GM06990 (cell line): ENCODE data around the gene CRKL.

ENCODE experiments used
- DNase-seq: peaks from one replicate; pipeline ENCODE4 v3.0.0-alpha.2; 2011; ENCODE audit not compliant: insufficient read length; ENCODE audit errors: extremely low read depth
- H3K27me3 ChIP-seq: replicated peaks from 2 replicates; pipeline ENCODE4 v1.6.0; 2011; ENCODE audit warnings: low read length; ENCODE audit not compliant: control insufficient read depth, insufficient read depth
- H3K36me3 ChIP-seq: 2 replicates; pipeline ENCODE4 v1.5.1; 2011; ENCODE audit warnings: low read length; ENCODE audit not compliant: control insufficient read depth, insufficient read depth
- H3K4me3 ChIP-seq: replicated peaks from 2 replicates; pipeline ENCODE4 v1.5.1; 2011; ENCODE audit warnings: low read depth, mild to moderate bottlenecking, control low read depth, low read length
- TF ChIP-seq, protein P1 (sequence below): IDR thresholded peaks from 2 replicates; pipeline ENCODE4 v1.5.1; 2011; ENCODE audit warnings: low read length, control low read depth, mild to moderate bottlenecking, inconsistent platforms; ENCODE audit not compliant: insufficient read depth, poor library complexity, severe bottlenecking

The CRKL gene

DNA sequence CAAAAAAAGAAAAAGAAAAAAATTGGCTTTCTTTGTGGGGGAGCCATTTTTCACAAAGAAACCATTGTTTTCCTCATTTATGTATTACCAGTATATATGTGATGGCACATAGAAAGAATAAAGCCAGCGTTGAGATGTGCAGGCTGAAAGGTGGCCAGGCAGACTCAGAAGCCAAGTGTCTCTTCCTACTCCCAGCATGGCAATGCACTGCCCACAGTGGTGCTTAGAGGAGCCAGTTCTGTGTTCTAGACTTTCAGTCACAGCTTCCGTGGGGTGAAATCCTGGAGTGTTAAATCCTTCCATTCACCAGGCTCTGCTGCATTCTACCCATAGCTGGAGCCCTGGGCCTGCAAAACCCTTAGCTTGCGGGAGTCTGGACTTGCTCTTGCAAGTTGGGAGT, 39.5 kb upstream of the CRKL start:
- no peak overlapping the region for H3K4me3 ChIP-seq
- TF ChIP-seq, protein P1, sequence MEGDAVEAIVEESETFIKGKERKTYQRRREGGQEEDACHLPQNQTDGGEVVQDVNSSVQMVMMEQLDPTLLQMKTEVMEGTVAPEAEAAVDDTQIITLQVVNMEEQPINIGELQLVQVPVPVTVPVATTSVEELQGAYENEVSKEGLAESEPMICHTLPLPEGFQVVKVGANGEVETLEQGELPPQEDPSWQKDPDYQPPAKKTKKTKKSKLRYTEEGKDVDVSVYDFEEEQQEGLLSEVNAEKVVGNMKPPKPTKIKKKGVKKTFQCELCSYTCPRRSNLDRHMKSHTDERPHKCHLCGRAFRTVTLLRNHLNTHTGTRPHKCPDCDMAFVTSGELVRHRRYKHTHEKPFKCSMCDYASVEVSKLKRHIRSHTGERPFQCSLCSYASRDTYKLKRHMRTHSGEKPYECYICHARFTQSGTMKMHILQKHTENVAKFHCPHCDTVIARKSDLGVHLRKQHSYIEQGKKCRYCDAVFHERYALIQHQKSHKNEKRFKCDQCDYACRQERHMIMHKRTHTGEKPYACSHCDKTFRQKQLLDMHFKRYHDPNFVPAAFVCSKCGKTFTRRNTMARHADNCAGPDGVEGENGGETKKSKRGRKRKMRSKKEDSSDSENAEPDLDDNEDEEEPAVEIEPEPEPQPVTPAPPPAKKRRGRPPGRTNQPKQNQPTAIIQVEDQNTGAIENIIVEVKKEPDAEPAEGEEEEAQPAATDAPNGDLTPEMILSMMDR: no peak
- peaks cover 5% of the 10 kb centered on the region for H3K36me3 ChIP-seq
- no peaks in the 10 kb centered on the region for H3K27me3 ChIP-seq
- DNase-seq: no peak

DNA sequence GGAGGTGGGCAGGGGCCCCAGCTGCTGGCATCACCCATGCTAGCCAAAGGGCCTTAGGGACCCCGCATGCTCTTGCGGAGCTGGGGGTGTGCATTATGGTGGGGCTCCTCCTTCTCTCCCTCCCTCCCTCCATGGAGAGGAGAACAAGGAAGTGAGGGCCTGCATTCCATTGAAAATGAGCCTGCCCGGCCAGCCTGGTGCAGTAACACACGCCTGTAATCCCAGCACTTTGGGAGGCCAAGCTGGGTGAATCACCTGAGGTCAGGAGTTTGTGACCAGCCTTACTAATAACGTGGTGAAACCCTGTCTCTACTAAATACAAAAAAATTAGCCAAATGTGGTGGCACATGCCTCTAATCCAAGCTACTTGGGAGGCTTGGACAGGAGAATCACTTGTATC, 36.0 kb upstream of the CRKL start:
- TF ChIP-seq, protein P1: no peak
- no peaks in the 10 kb centered on the region for H3K27me3 ChIP-seq
- DNase-seq: no peak
- peaks cover 2% of the 10 kb centered on the region for H3K36me3 ChIP-seq
- H3K4me3 ChIP-seq: no peak overlapping the region

DNA sequence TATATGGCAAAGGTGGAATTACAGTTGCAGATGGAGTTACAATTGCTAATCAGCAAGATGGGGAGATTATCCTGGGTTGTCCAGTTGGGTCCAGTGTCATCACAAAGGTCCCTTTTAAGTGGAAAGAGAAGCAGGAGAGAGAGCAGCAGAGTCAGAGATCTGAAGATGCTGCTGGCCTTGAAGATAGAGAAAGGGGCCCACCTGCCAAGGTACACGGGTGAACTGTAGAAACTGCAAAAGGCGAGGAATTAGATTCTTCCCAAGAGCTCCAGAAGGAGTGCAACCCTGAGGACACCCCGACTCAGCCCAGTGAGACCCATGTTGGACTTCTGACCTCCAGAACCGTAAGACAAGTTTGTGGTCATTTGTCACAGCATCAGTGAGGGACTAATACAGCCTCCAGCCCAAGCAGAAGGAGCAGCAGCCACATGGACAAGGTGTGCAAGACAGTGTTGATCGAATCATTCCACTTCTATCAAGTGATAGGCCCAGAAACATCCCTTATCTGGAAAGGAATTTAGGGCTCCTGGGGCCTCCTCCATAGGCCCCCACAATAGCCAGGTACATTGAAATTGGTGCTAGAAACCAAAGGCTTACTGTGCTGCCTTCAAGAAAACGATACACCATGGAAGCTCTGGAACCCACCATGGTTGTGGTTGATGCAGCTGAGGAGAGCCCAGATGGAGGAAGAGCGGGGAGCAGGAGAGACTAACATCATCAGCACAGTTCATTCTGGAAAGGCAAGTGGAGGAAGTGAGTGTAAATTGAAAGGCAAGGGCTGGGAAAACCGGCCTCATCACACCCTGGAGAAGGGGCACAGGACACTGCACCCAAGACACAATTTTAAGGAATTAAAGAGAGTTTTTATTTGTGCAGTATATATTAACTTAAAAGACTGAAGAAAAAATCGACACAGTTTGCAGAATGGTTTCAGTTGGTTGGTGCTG, 35.1 kb upstream of the CRKL start:
- TF ChIP-seq, protein P1: no peak
- DNase-seq: no peak

DNA sequence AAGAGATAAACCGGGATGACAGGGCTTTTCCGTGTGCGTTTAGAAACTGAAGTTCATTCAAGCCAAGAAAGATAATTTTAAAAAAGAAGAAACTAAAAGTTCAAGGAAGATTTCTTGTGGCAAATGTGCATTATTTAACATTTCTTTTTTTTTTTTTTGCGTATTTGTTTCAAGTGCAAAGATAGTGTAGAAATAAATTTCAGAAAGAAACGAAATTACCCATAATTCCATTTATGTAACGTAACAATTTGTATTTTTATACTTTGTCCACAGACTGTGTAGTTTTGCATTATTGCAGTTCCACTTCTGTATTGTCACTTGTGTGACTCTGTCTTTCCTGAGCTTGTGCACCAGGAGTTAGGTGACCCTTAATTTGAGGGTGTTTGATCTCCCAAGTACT, 34.4 kb upstream of the CRKL start:
- TF ChIP-seq, protein P1: no peak
- Histone ChIP-seq H3K4me3 (no peak overlapping the region), H3K27me3 (no peaks in the 10 kb centered on the region), H3K36me3 (peaks cover 5% of the 10 kb centered on the region)
- DNase-seq: no peak

More for the DNA sequence above, 35.1 kb upstream of the CRKL start:
- Histone ChIP-seq H3K4me3 (no peak overlapping the region), H3K27me3 (no peaks in the 10 kb centered on the region), H3K36me3 (peaks cover 2% of the 10 kb centered on the region)

DNA sequence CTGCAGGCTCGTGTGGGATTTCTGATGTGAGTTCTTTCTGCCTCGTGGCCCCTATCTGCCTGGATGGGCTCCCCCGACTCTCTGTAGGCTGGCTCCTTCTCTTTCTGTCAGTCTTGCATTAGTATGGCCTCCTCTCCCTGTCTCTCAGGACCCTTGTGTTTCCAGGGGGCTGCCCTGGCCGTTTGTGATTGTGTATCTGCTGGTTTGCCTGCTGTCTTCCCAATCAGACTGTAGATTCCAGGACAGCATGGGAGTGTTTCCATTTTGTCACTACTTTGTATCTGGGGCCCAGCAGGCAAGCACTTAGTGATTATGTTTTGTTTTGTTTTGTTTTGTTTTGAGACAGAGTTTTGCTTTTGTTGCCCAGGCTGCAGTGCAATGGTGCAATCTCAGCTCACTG, 32.8 kb upstream of the CRKL start:
- TF ChIP-seq, protein P1: no peak

More for the DNA sequence above, 32.8 kb upstream of the CRKL start:
- Histone ChIP-seq H3K4me3 (no peak overlapping the region), H3K27me3 (no peaks in the 10 kb centered on the region), H3K36me3 (peaks cover 5% of the 10 kb centered on the region)
- no peak for DNase-seq
